Ishikawa (cell line): ENCODE results near the gene CLCN2.

ENCODE experiments used
- CEBPB ChIP-seq: IDR thresholded peaks from 2 replicates; pipeline ENCODE4 v1.6.1; 2012
- CREB1 ChIP-seq: IDR thresholded peaks from 2 replicates; pipeline ENCODE4 v1.6.1; 2012; ENCODE audit warnings: low read depth
- EGR1 ChIP-seq: IDR thresholded peaks from 2 replicates; pipeline ENCODE4 v1.6.1; 2012
- EP300 ChIP-seq: IDR thresholded peaks from 2 replicates; pipeline ENCODE4 v1.6.1; 2012; ENCODE audit warnings: borderline replicate concordance
- FOXM1 ChIP-seq: IDR thresholded peaks from 2 replicates; pipeline ENCODE4 v1.6.1; 2012; ENCODE audit warnings: low read depth, borderline replicate concordance
- NFIC ChIP-seq: IDR thresholded peaks from 2 replicates; pipeline ENCODE4 v1.6.1; 2012
- RAD21 ChIP-seq: IDR thresholded peaks from 2 replicates; pipeline ENCODE4 v1.6.1; 2012; ENCODE audit warnings: low read depth
- TAF1 ChIP-seq: IDR thresholded peaks from 2 replicates; pipeline ENCODE4 v1.6.1; 2012; ENCODE audit warnings: low read depth, mild to moderate bottlenecking
- TCF12 ChIP-seq: IDR thresholded peaks from 2 replicates; pipeline ENCODE4 v1.6.1; 2012; ENCODE audit warnings: low read depth
- TEAD4 ChIP-seq: IDR thresholded peaks from 2 replicates; pipeline ENCODE4 v1.6.1; 2012
- YY1 ChIP-seq: IDR thresholded peaks from 2 replicates; pipeline ENCODE4 v1.6.1; 2012; ENCODE audit warnings: low read depth
- ZBTB7A ChIP-seq: IDR thresholded peaks from 2 replicates; pipeline ENCODE4 v1.6.1; 2012; ENCODE audit warnings: low read depth
- TF ChIP-seq, protein P1 (sequence below): IDR thresholded peaks from 2 replicates; pipeline ENCODE4 v1.6.1; 2012
- TF ChIP-seq, protein P2 (sequence below): IDR thresholded peaks from 2 replicates; pipeline ENCODE4 v1.6.1; 2012
- TF ChIP-seq, protein P3 (sequence below): IDR thresholded peaks from 2 replicates; pipeline ENCODE4 v1.6.1; 2012; ENCODE audit warnings: low read depth, mild to moderate bottlenecking

Gene CLCN2

GRCh38 chr3:184348057-184348382, 13.4 kb downstream of the CLCN2 start:
- TF ChIP-seq RAD21 (no peak), TEAD4 (no peak), EGR1 (no peak), FOXM1 (no peak), CEBPB (no peak), NFIC (no peak), TAF1 (no peak), ZBTB7A (no peak), YY1 (no peak), EP300 (no peak), TCF12 (no peak), CREB1 (no peak)
- TF ChIP-seq, protein P1, sequence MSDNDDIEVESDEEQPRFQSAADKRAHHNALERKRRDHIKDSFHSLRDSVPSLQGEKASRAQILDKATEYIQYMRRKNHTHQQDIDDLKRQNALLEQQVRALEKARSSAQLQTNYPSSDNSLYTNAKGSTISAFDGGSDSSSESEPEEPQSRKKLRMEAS = no peak
- TF ChIP-seq, protein P2, sequence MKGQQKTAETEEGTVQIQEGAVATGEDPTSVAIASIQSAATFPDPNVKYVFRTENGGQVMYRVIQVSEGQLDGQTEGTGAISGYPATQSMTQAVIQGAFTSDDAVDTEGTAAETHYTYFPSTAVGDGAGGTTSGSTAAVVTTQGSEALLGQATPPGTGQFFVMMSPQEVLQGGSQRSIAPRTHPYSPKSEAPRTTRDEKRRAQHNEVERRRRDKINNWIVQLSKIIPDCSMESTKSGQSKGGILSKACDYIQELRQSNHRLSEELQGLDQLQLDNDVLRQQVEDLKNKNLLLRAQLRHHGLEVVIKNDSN = no peak
- TF ChIP-seq, protein P3, sequence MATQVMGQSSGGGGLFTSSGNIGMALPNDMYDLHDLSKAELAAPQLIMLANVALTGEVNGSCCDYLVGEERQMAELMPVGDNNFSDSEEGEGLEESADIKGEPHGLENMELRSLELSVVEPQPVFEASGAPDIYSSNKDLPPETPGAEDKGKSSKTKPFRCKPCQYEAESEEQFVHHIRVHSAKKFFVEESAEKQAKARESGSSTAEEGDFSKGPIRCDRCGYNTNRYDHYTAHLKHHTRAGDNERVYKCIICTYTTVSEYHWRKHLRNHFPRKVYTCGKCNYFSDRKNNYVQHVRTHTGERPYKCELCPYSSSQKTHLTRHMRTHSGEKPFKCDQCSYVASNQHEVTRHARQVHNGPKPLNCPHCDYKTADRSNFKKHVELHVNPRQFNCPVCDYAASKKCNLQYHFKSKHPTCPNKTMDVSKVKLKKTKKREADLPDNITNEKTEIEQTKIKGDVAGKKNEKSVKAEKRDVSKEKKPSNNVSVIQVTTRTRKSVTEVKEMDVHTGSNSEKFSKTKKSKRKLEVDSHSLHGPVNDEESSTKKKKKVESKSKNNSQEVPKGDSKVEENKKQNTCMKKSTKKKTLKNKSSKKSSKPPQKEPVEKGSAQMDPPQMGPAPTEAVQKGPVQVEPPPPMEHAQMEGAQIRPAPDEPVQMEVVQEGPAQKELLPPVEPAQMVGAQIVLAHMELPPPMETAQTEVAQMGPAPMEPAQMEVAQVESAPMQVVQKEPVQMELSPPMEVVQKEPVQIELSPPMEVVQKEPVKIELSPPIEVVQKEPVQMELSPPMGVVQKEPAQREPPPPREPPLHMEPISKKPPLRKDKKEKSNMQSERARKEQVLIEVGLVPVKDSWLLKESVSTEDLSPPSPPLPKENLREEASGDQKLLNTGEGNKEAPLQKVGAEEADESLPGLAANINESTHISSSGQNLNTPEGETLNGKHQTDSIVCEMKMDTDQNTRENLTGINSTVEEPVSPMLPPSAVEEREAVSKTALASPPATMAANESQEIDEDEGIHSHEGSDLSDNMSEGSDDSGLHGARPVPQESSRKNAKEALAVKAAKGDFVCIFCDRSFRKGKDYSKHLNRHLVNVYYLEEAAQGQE = no peak

- TF ChIP-seq, protein P2 = no peak
- TF ChIP-seq EGR1 (no peak), TCF12 (no peak), YY1 (no peak), CREB1 (no peak), RAD21 (no peak), FOXM1 (no peak), TEAD4 (no peak), CEBPB (no peak), EP300 (no peak), NFIC (no peak), ZBTB7A (no peak), TAF1 (no peak)
- TF ChIP-seq, protein P1 = no peak
- TF ChIP-seq, protein P3 = no peak
Observed at GRCh38 chr3:184347321-184348056, 13.9 kb downstream of the CLCN2 start.

DNA sequence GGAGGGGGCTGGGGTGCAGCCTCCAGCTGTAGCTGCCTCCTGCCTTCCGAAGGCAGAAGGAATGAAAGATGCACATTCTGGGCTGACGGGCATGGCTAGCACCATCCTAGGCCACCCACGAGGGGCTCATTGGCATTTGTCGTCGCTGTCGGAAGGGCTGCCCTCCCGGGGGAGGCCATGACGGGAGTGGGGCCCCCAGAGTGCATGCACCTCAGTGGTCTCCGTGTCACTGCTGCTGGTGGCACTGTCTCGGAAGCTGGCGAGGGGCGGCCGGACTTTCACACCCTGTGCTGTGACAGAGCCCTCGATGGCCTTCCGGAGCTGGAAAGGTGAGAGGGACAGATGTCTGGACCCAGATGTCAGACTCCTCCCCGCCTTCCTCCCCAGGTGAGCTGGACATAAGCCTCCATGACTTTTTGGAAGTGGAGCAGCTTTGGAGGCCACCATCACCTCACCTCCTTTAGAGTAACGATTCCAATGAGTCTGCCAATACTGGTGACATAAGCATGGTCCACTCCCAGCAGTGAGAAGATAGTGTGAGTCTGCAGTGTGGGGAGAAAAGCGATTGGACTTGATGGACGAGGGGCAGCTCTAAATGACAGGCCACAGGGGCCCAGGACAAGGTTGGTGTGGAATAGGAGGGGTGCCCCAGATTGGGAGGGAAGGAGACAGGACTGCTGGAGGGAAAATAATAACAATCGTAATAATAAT, 14.8 kb downstream of the CLCN2 start:
- TF ChIP-seq, protein P1 = no peak
- TF ChIP-seq RAD21 (no peak), ZBTB7A (no peak), TAF1 (no peak), EP300 (no peak), CREB1 (no peak), EGR1 (no peak), NFIC (no peak), CEBPB (no peak), TCF12 (no peak), TEAD4 (no peak), YY1 (no peak), FOXM1 (no peak)
- TF ChIP-seq, protein P3 = no peak
- TF ChIP-seq, protein P2 = no peak
